ENCODE results near the gene MRPL34.
"Not testable (repeated sequence)": the region's sequence is repeated elsewhere in the genome, so short reads cannot be mapped to it uniquely, and the experiment has no call there.

The MRPL34 gene

DNA sequence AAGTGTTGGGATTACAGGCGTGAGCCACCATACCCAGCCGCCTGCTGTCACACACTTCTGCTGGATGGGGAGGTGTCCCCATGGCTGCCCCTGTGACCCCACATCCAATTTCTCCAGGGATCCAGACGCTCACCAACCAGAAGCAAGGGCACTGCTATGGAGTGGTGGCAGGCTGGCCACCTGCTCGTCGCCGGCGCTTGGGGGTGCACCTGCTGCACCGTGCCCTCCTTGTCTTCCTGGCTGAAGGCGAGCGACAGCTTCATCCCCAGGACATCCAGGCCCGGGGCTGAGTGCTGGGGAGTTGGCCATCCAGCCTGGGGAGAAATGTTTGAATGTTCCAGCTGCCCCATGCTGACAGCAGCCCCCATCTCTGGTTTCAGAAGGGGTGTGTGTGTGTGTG is 19.4 kb upstream of the MRPL34 start:
- no peak for DNase-seq

- no peak for DNase-seq
Observed at GRCh38 chr19:17286752-17287151, 18.9 kb upstream of the MRPL34 start.

GRCh38 chr19:17289489-17289888 is 16.2 kb upstream of the MRPL34 start:
- DNase-seq = no peak

GRCh38 chr19:17292301-17293074 is 13.2 kb upstream of the MRPL34 start:
- DNase-seq = peak; percentile 80

GRCh38 chr19:17293605-17294004 is 12.1 kb upstream of the MRPL34 start:
- no peak for DNase-seq

- peak; percentile 71 for DNase-seq
Observed at GRCh38 chr19:17294051-17294891, 11.4 kb upstream of the MRPL34 start.

DNA sequence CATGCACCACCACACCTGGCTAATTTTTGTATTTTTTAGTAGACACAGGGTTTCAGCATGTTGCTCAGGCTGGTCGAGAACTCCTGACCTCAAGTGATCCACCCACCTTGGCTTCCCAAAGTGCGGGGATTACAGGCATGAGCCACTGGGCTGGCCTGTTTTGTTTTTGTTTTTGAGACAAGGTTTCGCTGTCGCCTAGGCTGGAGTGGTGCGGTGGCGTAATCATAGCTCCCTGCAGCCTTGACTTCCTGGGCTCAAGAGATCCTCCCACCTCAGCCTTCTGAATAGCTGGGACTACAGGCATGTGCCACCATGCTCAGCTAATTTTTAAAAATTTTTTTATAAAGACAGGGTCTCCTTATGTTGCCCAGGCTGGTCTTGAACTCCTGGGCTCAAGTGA is 10.1 kb upstream of the MRPL34 start:
- not testable (repeated sequence) for DNase-seq

- no peak for DNase-seq
Observed at GRCh38 chr19:17296273-17296672, 9.4 kb upstream of the MRPL34 start.

DNA sequence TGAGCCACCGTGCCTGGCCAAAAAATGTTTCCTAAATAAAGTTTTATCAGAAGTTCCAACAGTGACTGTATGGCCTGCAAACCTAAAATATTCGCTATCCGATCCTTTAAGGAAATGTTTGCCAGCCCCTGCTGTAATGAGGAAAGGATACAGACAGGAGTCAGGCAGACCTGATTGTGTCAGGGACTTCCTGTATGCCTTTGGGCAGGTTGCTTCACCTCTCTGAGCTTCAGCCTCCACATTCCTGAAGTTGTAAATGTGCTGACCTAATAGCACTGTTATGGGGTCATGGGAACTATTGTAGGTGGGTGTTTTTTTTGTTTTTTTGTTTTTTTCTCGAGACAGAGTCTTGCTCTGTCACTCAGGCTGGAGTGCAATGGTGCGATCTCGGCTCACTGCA is 8.7 kb upstream of the MRPL34 start:
- DNase-seq = no peak

DNA sequence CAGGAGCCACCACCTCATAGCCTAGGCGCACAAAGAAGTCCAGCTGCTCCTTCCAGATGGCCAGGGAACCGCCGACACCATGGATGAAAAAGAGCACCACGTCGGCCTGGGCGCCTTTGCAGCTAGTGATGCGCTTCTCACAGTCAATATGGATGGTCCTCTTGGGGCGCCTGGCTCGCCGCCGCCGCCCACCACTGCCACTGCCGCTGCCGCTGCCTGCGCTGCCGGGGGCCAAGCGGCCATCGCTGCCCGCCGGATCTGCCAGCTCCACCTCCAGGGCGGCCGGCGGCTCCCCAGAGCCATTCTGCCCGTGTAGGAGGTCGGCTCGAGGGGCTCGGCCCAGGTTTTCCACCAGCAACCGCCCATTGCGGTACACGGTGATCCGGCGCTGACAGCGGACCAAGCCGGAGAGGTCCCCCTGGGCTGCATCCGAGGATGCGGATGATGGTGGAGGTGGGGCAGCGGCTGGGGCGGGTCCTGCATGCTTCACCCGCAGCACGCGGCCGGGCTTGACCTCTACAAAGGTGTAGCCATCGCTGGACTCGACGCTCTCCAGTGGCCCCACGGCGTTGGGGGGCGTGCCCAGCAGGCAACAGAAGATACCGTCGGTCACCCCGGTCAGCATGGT is 4.6 kb upstream of the MRPL34 start:
- DNase-seq = no peak

- no peak for DNase-seq
Observed at GRCh38 chr19:17302391-17303166, 3.1 kb upstream of the MRPL34 start.

DNA sequence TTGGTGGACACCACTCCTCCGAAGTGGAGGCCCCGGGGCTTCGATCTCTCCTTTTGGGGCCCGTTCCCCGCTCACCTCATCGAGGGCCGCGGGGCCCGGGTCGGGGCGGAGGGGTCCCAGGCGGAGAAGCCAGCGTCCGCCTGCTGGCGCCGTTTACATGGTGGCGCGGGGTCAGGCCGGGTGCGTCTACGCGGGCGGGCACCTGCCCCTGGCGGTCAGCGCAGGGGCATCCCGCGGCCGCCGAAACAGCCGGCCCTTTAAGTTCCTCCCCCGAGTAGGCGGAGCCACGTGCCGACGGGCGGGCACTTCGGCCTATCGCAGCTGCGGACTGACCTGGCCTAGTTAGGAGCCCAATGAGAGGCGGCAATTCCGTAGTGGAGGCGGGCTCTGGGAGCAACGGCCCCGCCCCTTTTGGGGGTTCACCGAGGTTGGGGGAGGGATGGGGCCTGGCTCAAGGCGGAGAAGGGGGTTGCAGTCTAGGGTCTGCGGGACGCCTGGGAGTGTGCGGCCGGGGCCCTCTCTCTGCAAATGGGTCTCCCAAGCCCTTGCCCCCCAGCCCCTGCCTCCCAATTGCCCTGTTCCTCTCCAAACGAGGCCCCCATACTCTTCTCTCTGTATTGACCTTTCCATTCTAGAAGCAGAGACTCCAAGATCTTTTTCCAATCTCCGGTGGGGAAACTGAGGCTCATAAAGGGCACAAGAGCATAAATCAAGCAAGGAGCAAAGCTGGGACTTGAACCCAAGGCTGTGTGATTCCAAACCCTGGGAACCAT is 2.3 kb upstream of the MRPL34 start, which contains the start of gene ABHD8:
TSS of gene ABHD8 (minus strand) at position 259 of the 773 bp plus-strand sequence. CDS start 1,809 bp downstream, outside the sequence.
- peak; percentile 97 for DNase-seq

DNA sequence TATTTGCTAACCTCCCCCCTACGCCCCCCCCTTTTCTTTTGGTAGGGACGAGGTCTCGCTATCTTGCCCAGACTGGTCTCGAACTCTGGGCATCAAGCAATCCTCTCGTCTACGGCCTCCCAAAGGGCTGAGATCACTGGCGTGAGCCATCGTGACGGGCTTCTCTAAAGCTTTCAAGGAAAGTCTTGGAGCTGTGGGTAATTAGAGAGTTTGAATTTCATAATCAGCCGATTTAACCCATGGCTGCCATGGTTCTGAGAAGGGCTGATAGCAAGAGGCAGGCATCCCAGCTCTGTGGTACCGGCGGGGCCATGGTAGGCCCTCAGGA is 1.8 kb upstream of the MRPL34 start:
- no peak for DNase-seq

DNA sequence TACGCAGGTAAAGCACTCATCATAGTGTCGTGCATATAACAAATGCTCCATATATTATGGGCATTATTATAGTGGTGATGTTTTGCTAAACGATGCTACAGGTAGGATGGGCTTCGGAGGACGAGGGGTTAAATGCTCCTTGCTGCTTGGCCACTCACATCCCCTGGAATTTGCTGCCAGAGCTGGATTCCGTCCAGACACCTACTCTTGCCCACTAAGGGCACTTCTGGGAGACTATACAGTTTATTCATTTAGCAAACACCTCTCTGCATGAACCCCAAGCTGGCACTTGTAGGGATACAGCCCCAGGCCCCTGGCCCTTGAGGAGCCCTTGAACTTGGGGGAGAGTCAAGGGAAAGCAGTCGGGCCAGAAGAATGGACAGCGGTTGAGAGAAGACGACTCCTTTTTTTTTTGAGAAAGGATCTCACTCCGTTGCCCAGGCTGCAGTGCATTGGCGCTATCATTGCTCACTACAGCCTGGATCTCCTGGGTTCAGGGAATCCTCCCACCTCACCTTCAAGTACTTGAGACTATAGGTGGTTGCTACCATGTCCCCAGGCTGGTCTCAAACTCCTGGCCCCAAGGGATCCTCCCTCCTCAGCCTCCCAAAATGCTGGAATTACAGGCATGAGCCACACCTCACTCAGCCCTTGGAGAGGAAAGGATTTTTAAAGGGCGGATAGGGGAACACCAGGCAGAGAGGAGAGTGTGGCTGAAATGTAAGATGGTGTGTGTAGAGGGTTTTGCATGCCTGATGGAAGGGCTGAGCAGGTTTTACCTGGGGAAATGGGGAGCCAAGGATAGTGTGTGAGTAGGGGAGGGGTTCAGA is 1.1 kb upstream of the MRPL34 start:
- no peak for DNase-seq

DNA sequence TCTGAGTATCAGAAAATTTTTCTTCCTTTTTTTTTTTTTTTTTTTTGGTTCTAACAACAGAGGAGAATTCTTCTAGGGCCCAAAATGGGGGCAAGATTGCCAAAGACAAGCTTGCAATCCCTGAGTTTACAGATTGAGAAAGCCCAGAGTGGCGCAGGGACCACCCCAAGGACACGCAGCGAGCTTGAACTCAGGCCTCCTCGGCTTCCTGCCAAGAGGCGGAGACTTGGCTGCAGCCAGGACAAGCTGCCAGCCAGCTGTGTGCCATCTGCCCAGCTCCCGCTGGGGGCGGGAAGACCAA is 506 bp upstream of the MRPL34 start:
- DNase-seq = no peak

DNA sequence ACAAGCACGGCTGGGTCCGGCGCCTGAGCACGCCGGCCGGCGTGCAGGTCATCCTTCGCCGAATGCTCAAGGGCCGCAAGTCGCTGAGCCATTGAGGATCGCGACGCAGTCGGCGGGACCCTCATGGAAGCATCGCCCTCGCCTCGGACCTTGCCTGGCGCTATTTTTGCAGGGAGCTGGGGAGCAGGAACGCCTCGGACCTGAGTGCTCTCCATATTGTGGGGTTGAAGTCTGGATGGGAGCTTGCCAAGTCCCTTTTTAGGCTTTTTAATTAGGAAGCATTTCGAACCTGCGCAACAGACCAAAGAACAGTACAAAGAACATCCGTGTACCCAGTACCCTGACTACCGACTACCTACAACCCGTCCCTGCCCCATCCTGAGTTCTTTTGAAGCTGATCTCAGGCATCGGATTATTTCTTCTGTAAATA is 628 bp downstream of the MRPL34 start:
- no peak for DNase-seq

DNA sequence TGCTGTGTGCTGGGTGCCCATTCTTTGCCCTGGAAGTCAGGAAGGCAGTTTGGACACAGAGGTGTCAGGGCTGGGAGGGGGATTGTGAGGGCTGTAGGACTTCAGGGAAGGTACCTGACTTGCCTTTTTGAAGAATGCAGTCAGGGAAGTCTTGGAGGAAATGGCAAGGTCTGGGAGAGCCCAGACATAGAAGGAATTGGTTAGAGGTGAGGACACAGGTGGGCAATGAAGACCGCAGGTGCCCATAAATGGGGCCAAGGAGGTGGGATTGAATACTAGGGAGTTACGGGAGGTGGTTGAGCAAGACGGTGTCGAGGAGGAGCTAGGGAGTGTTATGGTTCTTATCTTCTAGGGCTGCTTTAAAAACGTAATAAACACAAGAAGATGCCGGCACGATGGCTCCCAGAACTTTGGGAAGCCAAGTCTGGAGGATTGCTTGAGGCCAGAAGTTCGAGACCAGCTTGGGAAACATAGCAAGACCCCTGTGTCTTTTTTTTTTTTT is 2.3 kb downstream of the MRPL34 start:
- no peak for DNase-seq

- DNase-seq = peak; percentile 96
Observed at GRCh38 chr19:17309198-17309964, 3.7 kb downstream of the MRPL34 start, which contains the start of gene DDA1. TSS of gene DDA1 (plus strand) at chr19:17309563. CDS start at chr19:17309655, 92 bp downstream.

GRCh38 chr19:17309965-17310461 is 4.3 kb downstream of the MRPL34 start:
- no peak for DNase-seq

Measured in activated CD4-positive, CD25-positive, alpha-beta regulatory T cell treated with anti-CD3 and anti-CD28 coated beads, Interleukin-2, amount 50 U/mL, for 72 hours (primary cell).